GM18907 (cell line): ENCODE measurements around the gene TEN1.
"Not testable (repeated sequence)": the region's sequence is repeated elsewhere in the genome, so short reads cannot be mapped to it uniquely, and the experiment has no call there.

ENCODE experiments used
- ATAC-seq: cut with Tn5 transposase; IDR thresholded peaks from one replicate; pipeline ENCODE4 v1.9.1; 2021; ENCODE audit warnings: mild to moderate bottlenecking, moderate library complexity; ENCODE audit not compliant: unreplicated experiment

The TEN1 gene

GRCh38 chr17:76024353-76024752 lies 45.3 kb downstream of the TEN1 start:
- ATAC-seq: no peak

- ATAC-seq: no peak
Observed at GRCh38 chr17:76025294-76025693, 46.3 kb downstream of the TEN1 start.

DNA sequence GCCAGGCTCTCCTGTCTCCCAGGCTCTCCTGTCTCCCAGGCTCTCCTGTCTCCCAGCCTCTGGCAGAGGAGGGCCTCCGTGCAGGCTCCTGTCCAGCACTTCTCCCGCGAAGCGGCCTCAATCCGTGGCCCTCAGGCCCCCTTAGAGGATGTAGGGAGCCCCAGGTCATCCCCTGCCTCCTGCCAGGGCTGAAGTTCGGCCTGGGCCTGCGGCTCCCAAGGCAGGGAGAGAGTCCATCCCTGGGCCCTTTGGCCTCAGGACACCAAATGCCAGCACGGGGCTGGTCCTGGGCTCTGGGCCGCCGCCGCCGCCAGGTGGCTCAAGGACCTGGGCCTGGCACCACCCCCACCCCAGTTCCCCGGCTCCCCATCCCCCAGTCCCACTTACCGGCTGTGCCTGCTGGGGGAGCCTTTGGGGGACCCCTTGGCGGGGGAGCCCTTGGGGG lies 47.7 kb downstream of the TEN1 start:
- ATAC-seq: no peak

DNA sequence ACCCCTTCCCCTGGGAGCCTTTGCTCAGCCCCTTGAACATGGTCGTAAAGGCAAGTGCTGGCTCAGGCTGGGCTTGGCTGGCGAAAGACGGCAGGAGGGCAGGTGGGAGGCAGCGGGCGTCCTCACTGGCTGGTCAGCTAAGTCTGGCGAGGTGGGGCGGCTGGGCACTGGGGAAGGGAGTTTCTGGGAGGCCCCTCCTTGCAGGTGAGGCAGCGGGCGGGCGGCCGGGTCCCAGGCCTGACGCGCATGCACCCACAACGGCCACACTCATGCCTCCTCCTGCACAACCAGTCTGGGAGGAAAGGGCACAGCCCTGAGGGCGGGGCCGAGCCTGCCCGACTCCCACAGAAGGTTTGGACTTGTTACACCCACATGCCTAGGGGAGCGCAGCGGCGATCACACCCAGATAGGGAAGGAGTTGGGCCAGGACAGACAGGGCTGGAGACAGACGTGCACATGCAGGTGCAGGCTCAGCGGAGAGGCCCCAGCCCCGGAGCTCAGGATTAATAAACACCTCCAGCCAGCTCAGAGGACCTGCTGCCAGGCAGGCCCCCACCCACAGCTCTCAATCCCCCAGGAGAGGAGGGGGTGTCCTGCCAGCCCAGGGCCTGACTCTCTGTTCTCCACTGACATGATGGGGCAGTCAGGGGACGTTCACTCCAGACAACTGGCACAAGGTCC lies 48.3 kb downstream of the TEN1 start, which contains the start of gene EVPL:
Gene EVPL (minus strand): TSS at position 148 of the 681 bp plus-strand sequence. CDS start 108 bp downstream, at position 40.
- no peak for ATAC-seq

DNA sequence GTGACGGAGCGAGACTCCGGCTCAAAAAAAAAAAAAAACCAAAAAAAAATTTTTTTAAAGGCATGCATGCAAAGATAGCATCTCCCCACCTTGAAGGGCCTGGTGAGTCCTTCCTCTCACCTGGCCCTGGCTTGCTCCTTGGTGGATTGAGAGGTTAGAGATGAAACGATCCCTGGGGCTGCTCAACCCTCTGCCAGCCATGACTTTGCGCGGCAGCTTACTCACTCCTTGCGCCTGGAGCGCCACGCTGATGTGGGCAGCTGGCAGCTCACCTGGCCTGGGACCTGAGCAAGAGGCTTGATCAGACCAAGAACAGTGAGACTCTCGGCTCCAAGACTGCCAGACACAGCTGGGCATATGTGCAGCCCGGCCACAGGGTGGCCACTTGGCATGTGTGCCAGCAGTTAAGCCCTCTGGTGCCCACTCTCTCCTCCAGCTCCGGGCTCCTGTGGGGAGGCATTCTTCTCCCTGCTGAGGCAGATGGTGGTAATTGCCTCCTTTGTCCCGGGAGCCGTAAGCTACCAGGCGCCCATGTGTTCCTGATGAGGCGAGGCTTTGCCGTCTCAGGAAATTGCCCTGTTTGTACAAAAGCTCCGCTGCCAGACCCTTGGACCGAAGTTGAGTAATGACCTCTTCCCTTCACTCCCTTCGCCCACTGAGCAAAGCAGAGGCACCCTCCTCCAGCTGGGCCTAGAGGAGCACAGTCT lies 53.2 kb downstream of the TEN1 start:
- no peak for ATAC-seq

GRCh38 chr17:76032780-76033108 lies 53.7 kb downstream of the TEN1 start:
- no peak for ATAC-seq

DNA sequence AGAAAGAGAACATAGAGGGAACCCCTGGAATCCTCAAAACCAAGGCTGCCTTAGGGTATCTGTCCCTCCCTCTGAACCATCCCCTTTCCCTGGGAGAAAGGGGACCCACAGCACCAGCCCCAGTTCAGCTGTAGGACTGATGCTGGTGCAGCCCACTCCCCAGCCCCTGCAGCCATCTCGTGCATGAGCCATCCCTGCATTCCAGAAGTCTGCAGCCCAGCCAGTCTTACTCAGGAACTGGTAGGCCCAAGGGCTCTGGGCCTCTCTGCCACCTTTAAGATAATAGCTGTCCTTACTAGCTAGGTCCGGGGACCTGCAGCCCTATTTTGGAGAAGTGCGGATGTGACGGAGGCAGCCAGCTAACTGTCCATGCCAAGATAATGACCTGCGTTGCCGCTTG lies 54.1 kb downstream of the TEN1 start:
- ATAC-seq: no peak

- no peak for ATAC-seq
Observed at GRCh38 chr17:76034428-76035350, 55.6 kb downstream of the TEN1 start.

GRCh38 chr17:76036497-76037261 lies 57.6 kb downstream of the TEN1 start:
- no peak for ATAC-seq

GRCh38 chr17:76038050-76038449 lies 59.0 kb downstream of the TEN1 start:
- ATAC-seq: no peak

DNA sequence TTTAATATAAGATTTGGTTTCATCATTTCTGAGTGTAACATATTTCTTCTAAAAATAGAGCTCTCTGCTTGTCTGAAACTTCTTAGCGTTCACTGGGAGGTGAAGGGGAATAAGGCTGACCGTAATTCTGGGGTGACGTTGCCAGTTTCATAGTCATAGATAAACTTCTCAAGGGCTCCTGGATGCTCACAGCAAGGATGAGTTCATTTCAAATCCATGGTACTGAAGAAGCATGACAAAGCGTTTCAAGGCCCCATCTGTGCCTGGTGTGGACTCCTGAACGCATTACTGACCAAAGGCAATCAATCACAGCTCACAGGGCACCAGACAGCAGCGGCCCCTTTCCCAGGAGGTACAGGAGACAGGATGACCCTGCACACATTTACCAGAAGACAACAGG lies 60.1 kb downstream of the TEN1 start:
- ATAC-seq: no peak

DNA sequence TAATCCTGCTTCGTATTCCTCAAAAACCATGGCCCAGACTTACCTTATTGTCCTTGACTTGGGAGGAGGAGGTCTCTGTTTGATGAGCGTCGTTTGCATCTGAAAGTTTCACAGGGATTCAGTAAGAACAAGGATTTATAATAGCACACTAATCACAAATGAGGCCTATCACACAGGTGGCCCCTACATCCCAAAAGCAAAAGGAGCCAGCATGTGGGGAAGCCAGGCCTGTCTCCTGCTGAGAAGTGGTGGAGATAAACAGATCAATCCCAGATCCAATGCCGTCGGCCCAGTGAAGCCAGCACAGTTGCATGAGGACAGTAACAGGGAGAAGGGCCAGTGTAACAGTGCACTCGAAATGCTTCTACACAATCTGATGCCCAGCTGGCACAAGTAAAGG lies 61.3 kb downstream of the TEN1 start:
- ATAC-seq: no peak

GRCh38 chr17:76042868-76043267 lies 63.8 kb downstream of the TEN1 start:
- not testable (repeated sequence) for ATAC-seq

GRCh38 chr17:76044475-76045007 lies 65.5 kb downstream of the TEN1 start:
- ATAC-seq: not testable (repeated sequence)

GRCh38 chr17:76046064-76046463 lies 67.0 kb downstream of the TEN1 start:
- no peak for ATAC-seq

GRCh38 chr17:76048025-76048605 lies 69.1 kb downstream of the TEN1 start:
- ATAC-seq: no peak

GRCh38 chr17:76048711-76049110 lies 69.7 kb downstream of the TEN1 start:
- ATAC-seq: no peak

DNA sequence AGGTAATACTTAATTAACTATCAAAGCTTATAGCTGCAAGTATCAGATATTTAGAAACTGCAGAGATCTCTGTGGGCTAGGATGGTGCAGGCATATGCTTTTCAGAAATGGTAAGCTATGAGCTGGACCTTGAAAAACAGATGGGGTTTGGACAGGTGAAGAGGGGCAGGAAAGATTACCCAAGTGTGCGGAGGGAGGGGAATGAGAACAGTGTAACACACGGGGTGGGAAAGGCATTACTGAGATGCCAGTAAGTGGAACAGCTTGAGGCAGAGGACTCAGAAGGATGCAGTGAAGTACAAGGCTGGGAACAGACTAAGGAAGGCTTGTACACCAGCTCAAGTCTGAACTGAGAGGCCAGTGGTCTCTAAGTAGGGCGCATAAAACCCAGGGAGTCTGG lies 70.2 kb downstream of the TEN1 start:
- ATAC-seq: no peak

DNA sequence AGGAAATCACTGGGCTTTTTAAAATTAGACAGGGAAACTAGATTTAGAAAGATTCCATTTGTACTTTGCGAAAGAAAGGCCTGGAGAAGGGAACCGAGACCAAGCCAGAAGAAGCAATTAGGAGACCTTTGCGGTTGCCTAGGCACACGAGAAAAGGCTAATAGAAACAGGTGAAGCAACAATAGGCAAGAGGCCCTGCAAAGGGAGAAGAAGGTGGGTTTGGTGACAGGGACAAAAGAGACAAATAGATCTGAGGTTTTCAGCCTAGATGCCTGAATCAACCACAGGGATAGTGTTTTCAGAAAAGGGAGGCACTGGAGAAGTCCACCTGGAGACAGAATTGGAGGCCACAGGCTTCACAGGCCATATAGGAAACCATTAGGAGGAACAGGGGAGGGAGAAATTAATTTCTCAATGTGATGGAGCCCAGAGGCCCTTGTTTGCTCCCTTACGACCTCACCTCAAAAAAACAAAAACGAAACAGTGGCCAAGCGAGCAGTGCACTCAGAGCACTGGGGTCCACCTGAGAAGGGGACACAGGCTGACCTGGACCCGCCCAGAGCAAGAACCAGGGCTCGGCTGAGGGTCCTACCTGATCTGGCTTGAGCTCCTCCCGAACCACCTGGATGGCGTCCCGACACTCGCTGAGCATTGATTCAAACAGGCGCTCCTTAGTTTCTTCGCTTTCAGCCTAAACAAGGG lies 70.9 kb downstream of the TEN1 start:
- no peak for ATAC-seq
